Ishikawa (cell line): ENCODE data around the gene PDZK1IP1.

ENCODE experiments used
- CEBPB ChIP-seq: IDR thresholded peaks from 2 replicates; pipeline ENCODE4 v1.6.1; 2012
- CREB1 ChIP-seq: IDR thresholded peaks from 2 replicates; pipeline ENCODE4 v1.6.1; 2012; ENCODE audit warnings: low read depth
- RAD21 ChIP-seq: IDR thresholded peaks from 2 replicates; pipeline ENCODE4 v1.6.1; 2012; ENCODE audit warnings: low read depth
- TAF1 ChIP-seq: IDR thresholded peaks from 2 replicates; pipeline ENCODE4 v1.6.1; 2012; ENCODE audit warnings: low read depth, mild to moderate bottlenecking
- TEAD4 ChIP-seq: IDR thresholded peaks from 2 replicates; pipeline ENCODE4 v1.6.1; 2012
- TF ChIP-seq, protein P1 (sequence below): IDR thresholded peaks from 2 replicates; pipeline ENCODE4 v1.6.1; 2012; ENCODE audit warnings: low read depth, mild to moderate bottlenecking

GRCh38 chr1:47190857-47191256 is 1.0 kb upstream of the PDZK1IP1 start:
- TF ChIP-seq RAD21 (no peak), TAF1 (no peak), TEAD4 (no peak), CEBPB (no peak), CREB1 (no peak)
- TF ChIP-seq, protein P1, sequence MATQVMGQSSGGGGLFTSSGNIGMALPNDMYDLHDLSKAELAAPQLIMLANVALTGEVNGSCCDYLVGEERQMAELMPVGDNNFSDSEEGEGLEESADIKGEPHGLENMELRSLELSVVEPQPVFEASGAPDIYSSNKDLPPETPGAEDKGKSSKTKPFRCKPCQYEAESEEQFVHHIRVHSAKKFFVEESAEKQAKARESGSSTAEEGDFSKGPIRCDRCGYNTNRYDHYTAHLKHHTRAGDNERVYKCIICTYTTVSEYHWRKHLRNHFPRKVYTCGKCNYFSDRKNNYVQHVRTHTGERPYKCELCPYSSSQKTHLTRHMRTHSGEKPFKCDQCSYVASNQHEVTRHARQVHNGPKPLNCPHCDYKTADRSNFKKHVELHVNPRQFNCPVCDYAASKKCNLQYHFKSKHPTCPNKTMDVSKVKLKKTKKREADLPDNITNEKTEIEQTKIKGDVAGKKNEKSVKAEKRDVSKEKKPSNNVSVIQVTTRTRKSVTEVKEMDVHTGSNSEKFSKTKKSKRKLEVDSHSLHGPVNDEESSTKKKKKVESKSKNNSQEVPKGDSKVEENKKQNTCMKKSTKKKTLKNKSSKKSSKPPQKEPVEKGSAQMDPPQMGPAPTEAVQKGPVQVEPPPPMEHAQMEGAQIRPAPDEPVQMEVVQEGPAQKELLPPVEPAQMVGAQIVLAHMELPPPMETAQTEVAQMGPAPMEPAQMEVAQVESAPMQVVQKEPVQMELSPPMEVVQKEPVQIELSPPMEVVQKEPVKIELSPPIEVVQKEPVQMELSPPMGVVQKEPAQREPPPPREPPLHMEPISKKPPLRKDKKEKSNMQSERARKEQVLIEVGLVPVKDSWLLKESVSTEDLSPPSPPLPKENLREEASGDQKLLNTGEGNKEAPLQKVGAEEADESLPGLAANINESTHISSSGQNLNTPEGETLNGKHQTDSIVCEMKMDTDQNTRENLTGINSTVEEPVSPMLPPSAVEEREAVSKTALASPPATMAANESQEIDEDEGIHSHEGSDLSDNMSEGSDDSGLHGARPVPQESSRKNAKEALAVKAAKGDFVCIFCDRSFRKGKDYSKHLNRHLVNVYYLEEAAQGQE, result no peak
